CD4-positive, alpha-beta T cell treated with Interleukin-10 for 1 hour (primary cell): ENCODE results near the gene PHF12.
"Not testable (repeated sequence)": the region's sequence is repeated elsewhere in the genome, so short reads cannot be mapped to it uniquely, and the experiment has no call there.

Experiments used
- DNase-seq: peaks from one replicate; pipeline ENCODE4 v3.0.0-alpha.2; 2020

PHF12 gene

DNA sequence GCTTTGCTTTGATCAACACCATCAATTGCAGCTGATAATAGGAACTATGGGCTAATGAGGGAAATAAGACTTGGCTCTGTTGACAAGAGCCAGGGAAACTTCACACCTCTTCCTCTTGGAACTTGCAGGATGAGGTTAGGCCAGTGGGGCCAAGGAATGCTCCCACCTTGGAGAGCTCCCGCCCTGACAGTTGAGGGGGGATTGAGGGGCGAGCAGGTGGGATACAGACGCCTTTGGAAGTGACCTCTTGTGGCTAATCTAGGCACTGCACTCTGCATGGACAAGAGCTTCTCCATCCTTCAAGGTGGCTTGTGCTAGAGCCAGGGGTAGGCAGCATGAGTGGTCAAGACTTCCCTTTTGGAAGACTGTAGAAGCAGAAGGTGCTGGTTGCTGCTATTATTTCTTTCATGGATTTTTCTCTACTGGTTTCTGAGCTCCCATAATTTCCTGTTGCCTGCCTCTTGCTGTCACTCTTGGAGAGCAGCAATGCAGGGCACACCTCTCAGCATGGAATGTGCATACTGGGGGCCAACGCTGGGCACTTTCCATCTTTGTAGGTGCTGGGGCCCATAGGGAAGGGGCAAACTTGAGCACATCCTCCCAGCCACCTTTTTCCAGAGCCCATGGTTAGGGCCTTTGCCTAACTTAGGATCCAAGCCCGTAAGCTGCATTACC lies 2.3 kb upstream of the PHF12 start:
- peak; percentile 60 for DNase-seq

DNA sequence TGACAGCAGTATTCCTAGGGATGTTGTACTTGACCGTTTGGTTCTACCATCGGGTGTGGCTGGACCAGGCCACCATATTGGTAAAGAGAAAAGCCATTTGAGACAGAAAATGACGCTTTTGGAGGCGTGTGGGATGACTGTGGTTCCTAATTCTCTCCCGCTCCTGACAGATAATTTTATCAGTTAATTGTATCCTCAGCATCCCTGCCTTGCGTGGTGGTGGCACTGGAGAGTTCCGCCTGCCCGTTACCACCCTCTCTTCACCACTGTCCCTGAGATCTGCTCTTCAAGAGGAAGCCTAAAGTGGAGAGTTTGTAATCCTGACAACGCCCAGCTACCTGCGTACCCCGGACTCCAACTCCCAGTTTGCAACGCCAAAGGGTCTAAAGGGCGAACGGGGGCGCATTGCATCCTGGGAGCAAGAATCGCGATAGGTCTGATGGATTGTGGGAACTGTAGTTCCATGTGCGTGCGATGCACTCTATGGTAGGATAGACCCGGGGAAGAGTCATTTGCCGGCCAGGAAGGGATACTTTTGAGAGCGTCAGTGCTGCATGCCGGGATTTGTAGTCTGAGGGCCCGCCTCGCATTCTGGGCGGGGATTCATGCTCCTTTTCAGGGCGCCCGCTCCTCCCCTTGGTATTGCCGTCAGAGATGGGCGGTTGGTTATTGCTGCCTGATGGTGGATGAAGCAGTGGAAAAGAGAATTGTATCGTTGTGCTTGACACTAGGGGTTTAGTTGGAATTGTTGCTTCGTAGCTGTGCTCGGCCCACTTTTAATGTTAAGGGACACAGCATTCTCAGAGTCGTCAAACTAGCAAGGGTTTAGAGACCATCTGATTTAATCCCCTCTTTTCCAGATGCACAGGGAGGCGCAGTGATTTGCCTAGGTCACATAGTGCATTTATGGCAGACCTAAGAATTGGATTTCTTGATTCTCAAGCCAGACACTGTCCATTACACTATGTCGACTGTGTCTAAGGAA lies 965 bp upstream of the PHF12 start:
- peak; percentile 99 for DNase-seq

DNA sequence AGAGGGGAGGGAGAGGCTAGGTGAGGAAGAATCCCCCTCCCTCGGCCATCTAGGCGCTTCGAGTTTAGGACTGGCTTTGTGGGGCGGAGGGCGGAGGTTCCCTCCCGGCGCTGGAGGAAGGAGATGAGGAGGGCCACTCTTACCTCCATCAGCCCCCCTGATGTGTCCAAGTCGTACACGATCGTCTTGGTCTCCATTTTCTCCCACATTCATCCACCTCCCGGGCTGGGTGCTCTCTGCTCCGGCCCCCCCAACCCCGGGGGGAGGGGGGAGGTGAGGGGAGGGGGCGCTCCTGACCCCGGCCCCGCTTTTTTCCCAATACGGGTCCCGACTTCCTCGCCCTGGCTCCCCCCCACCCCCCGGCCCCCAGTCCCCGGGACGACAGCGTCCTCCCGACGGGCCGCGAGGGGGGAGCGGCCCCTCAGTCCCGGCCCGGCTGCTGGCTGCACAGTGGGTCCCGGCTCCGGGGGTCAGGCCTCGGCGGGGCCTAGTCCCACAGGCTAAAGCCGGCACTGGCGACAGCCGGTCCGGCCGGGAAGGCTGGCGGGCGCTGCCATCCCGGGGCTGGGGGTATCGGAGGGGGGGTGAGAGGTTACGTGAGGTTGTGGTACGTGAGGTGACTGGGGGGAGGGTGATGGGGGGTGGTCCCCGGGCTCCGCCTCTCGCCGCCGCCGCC lies 428 bp downstream of the PHF12 start:
- DNase-seq, result no peak

DNA sequence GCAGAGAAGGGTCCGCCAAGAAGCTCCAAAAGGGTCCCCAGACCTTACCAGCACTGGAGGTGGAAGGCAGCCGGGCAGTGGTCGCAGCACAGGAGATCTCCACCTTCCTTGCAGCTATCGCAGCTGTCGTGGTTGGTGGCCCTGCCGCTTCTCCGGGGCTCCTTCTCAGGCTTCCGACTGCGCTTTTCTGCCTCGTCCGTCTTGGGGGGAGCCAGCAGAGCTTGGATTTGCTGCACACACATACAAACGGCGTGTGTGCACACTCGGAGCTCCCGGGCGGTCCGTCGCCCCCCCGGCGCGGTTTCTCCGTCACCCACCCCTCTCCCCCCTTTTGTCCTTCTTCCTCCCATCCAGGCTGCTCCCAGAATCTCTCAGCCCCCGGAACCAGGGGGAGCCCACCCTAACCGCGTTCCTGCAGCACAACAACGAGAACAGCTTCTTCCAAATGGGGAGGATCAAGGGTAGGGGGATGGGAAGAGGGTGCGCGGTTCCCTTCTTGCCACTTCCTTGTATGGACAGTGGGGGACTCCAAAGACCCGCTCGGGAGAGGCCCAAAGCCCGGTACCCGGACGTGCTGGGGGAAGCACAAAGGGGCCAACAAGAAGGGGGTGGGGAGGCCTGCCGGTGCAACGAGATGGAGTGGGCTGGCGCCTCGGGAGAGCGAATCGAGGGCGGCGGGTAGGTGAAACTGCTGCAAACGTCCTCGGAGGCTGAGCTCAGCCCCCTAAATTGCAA lies 1.1 kb downstream of the PHF12 start:
- peak; percentile 71 for DNase-seq

DNA sequence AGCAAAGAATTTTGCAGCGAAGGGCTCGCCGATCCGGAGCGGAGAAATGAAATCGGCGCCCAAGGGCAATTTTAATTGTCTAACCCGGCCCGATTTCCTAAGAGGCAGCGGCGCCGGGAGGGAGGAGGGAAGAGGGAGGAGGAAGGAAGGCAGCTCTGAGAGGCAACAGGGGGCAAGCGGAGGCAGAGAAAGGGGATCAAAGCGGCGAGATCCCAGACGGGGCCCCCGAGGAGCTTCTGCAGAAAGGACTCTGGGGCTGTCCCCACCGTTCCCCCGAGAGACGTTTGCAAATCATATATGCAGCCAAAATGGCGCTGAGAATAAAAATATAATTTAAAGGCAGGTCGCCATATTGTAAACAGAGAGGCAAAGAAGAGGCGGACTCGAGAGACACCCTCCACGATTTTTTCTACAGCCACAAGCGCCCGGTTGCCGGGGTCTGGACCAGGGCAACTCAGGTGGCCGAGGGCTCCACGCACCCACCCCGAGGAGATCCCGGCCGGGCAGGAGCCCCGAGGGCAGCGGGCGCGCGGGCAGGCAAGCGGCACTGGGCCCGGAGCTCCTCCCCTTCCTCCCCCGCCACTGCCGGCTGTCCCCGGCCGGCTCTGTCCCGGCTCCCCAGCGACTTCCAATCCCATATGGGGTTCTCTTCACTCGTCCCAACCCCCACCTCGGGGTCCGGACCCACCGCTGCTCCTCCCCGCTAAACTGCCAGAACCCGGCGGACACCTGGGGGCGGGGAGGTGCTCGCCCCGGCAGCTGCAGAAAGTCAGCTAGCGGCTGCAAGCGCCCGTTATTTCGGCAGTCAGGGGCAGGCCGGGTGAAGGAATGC lies 1.9 kb downstream of the PHF12 start:
- DNase-seq, result peak; percentile 57

DNA sequence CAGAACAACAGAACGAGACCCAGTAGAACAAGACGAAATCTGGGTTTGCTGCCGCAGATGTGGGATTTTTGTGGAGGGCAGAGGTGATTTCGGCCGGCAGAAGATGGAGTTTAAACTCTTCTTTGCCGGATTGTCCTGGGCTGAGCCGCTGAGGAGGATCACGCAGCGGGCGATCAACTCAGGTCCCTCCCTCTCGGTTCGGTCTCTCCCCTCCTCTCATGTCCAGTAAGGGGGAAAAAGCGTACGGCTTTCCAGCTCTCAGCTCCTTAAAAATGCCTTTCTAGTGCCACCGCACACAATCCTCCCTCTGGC lies 2.5 kb downstream of the PHF12 start:
- DNase-seq, result no peak

DNA sequence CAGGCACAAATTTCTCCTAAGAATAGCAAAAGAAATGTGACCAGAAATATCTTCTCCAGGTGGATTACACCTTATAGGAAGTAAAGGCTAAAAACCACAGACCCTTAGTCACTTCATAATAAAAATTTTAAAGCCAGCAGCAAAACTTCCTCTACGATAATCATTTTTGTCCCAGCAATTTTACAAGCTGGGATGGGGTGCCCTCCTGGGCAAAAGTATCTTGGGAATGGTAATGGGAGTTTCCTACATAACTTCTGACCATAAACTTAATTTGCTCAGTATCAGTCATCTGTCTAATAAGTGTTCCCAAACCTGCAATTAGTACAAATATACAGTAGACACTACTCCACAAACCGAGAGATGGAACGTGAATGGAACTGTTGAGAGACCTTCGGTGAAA lies 3.0 kb downstream of the PHF12 start:
- DNase-seq, result no peak

DNA sequence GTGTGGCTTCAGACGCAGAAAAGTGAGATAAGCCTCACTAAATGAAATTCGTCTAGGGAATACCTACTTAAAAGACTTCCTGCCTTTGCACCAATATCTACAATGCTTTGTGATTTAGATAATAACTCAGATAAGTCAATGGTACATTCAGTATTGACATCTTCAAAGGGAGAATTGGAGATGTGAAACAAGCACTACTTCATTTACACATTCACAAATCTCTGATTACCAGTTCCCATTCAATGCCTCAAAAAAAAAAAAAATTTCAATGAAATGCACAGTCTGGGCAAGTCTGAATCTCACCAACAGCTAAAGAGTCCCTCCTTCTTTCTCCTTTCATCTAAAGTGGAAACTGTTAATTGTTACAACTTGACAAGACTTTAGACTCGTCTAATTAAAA lies 3.7 kb downstream of the PHF12 start:
- DNase-seq, result peak; percentile 30

DNA sequence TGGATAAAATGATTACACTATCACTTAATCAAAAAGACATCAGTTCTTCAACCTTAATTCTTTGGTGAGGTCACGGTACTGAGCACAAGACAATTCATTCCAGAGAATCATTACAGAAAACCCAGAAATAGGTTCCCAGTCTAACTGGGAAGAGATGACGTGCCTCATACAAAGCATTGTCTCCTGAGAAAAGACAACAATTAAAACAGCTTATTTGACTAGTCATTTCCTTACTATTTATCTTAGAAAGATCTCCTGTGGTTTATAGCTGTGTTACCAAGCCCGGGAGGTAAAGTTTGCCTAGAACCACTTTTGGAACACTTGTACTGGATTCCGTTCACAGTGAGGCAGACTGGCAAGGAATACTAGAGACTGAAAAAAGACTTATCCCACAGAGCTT lies 5.1 kb downstream of the PHF12 start:
- no peak for DNase-seq

DNA sequence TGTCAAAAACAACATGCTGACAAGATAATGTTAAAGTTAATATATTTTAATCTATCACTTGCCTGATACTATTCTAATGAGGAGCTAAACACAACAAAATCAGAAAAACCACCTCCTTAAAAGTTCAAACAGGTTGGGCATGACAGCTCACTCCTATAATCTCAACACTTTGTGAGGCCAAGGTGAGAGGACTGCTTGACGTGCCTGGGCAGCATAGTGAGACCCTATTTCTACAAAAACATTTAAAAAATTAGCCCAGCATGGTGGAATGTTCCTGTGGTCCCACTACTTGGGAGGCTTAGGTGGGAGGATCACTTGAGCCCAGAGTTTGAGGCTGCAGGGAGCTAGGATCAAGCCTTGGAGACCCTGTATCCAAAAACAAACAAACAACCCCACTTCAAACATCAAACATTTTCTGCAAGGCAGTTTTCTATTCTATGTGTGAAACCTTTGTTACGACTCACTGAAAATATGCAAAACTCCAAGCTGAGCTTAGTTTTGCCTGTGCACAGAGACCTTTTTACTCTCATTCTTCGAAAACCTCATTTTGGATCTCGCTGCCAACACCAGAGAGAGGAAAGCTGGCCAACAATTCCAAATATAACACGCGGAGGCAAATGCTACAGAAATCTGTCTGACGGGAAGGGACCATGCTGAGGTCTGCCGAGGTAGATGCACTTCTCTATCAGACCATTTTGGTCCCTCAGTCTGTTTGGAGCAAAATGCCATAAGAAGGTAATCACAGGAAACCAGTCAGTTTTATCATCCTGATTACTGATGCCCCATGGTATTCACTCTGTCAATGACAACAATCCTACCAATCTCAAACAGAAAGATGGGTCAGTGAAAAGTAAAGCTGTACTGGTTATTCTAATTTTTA lies 6.2 kb downstream of the PHF12 start:
- DNase-seq, result no peak

DNA sequence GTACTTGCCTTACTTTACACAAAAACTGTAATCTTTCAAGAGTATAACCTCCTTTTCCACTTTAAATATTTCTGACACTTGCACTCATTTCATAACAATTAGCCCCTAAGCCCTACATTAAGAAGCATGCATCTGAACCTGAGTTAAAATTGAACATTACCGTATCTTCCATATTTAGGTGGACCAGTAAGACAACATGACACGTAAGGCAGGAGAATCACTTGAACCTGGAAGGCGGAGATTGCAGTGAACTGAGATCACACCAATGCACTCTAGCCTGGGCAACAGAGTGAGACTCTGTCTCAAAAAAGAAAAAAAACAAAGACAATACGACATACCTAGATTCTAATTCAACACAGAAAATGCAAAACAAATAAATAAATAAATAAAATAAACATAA lies 7.0 kb downstream of the PHF12 start:
- no peak for DNase-seq

DNA sequence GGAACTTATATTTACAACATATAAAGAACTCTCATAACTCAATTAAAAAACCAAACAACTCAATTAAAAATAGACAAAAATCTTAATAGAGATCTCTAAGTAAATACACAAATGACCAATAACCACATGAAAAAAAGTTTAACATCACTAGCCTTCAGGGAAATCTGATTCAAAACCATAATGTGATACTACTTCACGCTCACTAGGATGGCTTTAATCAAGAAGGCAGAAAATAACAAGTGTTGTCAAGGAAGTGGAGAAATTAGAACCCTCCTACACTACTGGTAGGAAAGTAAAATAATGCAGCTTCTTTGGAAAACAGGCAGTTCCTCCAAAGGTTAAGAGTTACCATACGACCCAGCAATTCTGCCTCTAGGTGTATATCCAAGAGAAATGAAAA lies 8.4 kb downstream of the PHF12 start:
- DNase-seq, result no peak

DNA sequence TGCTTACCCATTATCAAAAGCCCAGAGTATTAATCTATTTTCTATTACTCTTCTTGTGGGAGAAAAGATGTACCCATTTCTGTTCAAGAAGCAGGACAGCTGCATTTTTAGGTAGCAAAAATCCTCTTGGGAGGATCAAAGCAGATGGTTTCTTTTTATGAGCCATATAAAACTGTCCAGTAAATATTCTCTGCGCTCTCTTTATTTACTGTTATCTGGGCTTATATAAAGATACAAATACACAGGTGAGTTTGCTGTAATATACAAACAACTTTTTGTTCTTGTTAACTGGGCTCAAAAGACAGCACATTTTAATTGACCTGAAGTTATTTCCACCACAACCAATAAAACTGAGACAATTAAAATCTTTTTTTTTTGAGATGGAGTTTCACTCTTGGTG lies 10.1 kb downstream of the PHF12 start:
- DNase-seq, result no peak

DNA sequence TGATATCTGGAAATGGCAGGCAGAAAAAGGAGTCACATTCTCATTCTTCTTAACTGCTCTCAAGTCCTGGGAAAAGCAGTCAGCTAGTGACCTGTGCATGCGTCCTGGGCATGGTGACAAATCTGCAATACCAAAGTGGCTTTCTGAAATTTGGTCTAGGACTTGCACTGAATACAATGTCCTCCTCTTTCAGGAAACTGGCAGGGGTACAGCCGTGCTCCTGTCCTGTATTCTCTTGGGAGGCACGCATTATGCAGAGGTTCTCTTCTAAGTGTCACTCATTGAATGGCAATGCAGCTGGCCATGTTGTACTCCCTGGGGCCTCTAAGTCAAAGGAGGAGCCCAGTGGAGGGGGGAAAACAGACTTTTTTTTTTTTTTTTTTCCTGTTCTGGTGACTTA lies 10.6 kb downstream of the PHF12 start:
- DNase-seq, result no peak

DNA sequence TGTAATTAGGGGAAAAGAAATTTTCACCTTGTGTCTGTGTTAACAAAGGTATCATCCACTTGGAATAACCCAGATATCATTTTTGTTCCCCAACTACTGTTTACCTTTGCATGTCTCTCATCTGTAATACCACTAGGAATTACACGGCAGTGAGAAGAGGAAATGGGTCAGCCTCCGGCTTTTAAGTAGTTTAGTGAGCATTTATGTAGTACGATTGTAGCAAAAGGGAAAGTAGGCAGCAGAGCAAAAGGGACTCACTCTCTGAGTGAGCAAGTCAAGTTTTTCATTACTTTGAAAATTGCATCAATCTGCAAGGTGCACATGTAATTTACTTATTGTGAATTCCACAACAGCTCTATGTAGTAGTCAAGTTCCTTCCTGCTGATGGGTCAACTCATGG lies 11.2 kb downstream of the PHF12 start:
- no peak for DNase-seq

DNA sequence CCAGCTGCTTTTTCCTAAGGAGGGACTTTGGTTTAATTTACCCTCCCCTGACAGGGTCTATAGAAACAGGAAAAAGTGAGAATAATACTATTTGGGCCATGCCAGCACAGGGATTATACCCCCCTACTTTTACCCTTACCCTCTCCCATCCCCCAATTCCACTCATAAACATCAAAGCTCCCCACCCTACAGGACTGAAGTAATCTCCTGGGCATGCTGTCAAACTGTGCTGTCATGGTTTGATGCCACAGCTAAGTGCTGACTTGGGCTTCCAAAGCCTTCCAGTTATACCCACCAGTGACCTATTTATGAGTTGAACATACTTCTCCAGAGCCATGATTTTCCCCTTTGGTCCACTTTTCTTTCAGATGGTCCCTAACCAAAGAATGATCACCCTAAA lies 12.8 kb downstream of the PHF12 start:
- no peak for DNase-seq

DNA sequence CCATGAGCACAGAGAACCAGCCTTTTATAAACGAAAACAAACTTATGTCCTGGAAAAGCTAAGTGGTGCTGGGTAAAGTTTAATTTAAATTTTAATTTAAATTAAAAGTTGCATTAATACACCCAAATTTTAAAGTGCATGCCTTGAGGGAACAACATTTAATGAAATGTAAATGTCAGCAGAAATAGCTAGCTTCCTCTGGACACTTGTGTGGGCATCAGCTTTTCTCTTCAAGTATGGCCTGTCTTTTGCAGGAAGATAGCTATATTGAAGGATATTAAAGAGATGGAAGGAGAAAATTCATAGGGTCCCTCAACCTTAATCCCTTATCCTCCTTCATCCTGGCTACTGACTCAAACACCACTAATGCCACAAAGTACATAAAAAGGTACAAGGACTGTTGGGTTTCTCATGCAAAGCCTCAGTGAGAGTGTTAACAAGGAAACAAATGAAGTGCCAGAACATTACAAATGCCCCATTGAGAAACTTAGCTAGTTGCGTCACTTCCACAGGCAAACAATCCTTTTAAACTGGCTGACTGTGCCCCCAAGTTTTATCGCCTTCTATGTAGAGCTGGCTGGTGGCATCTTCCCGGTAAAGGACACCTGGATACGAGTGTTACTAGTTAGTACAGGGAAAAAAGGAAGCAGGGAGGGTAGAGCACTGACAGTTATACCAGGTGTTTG lies 14.1 kb downstream of the PHF12 start:
- DNase-seq, result no peak

DNA sequence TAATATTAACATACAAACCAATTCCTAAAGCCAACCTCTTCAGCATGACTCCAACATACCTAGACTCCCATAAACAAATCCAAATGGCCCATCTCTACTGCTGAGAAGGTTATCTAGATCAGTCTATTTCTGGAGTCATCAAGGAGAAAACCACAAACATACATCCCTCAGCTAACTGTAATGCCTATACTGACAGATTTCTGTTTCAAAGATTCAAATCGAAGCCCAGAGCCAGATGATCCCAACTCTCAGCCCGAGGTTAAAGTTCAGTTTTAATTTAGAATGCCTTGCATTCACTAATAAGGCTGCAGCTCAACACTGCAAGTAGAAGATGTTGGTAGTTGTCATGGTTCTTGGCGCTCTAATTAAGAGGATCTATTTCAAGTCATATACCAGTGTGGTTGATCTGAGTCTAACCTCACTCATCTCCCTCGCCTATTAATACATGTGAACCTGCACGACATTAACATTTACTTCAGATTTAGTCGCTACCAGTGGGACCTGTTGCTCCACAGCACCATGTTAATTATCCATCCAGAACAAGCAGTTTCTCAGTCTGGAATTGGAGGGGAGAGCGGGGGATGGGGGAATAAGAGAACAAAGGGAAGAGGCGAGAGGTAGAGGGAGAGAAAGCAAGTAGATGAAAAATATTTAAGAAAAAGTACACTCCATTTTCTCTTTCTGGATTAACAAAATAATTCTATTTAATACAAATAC lies 15.4 kb downstream of the PHF12 start:
- DNase-seq, result no peak

DNA sequence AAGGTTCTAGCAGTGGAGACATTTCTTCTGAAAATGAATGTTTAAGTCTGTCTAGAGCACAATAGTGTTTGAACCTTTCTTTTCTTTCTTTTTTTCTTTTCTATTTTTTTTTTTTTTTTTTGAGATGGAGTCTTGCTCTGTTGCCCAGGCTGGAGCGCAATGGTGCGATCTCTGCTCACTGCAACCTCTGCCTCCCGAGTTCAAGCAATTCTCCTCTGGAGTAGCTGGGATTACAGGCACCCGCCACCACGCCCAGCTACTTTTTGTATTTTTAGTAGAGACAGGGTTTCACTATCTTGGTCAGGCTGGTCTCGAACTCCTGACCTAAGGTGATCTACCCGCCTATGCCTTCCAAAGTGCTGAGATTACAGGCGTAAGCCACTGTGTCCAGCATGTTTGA lies 16.8 kb downstream of the PHF12 start:
- not testable (repeated sequence) for DNase-seq

DNA sequence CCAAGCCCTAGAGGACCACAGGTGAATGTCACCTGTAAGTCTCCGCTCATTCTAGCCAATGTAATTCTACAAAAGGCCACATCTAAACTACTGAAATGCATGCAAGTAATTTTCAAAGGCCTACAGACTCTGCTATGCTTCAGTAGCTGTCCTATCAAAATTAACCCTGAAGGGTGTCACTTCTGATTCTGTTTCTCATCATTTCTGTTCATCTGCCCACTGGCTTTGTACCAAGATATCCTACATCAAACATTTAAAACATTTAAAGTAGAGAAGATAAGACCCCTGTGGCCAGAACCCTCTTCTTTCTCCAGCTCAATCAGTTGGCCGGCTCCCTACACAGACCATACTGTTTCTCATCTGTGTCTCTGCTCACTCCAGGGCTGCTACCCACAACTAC lies 21.5 kb downstream of the PHF12 start:
- DNase-seq, result no peak
